ENCODE data around the gene BCL2L14.

Gene BCL2L14

GRCh38 chr12:12034344-12034743 is 36.4 kb upstream of the BCL2L14 start:
- no peak for DNase-seq (ENCODE audit: extremely low spot score)
- CTCF ChIA-PET = interaction anchor here (2.9 kb wide), 1 partner anchor 453 kb away, joined by 52 read pairs; no protein-coding TSS in a partner anchor
- TF ChIP-seq FOXK2 (IDR thresholded peaks at IDR 0.05) (no peak), BHLHE40 (IDR thresholded peaks at IDR 0.05; ENCODE audit: borderline replicate concordance) (no peak), NFRKB (IDR thresholded peaks at IDR 0.05) (no peak), ARNT (IDR thresholded peaks at IDR 0.05) (no peak), ZNF384 (IDR thresholded peaks at IDR 0.05) (no peak), SUZ12 (IDR thresholded peaks at IDR 0.05) (no peak), FOXM1 (IDR thresholded peaks at IDR 0.05; ENCODE audit: borderline replicate concordance) (no peak), ELF4 (IDR thresholded peaks at IDR 0.05) (no peak), PKNOX1 (IDR thresholded peaks at IDR 0.05) (no peak), SP1 (IDR thresholded peaks at IDR 0.05) (no peak), LEF1 (IDR thresholded peaks at IDR 0.05; ENCODE audit: borderline replicate concordance) (no peak), CTBP1 (IDR thresholded peaks at IDR 0.05; ENCODE audit: borderline replicate concordance) (no peak), TARDBP (IDR thresholded peaks at IDR 0.05) (no peak), L3MBTL2 (conservative IDR thresholded peaks at IDR 0.05) (no peak), FOXA1 (IDR thresholded peaks at IDR 0.05) (no peak), HDGF (IDR thresholded peaks at IDR 0.05; ENCODE audit: borderline replicate concordance) (no peak)
- POLR2A ChIA-PET = no interaction called here

GRCh38 chr12:12035229-12035628 is 35.5 kb upstream of the BCL2L14 start:
- ChIA-PET CTCF (no interaction called here), POLR2A (no interaction called here)
- DNase-seq (ENCODE audit: extremely low spot score) = no peak
- no peak for TF ChIP-seq SP1 (IDR thresholded peaks at IDR 0.05)

- ChIA-PET POLR2A (no interaction called here), CTCF (interaction anchor here (0.7 to 1.1 kb wide), 2 partner anchors 291 to 701 kb away, joined by 3 to 4 read pairs; no protein-coding TSS in a partner anchor)
- no peak for DNase-seq (ENCODE audit: extremely low spot score)
- no peak for TF ChIP-seq ELF4 (IDR thresholded peaks at IDR 0.05)
- no peak for TF ChIP-seq BHLHE40 (IDR thresholded peaks at IDR 0.05; ENCODE audit: borderline replicate concordance)
- TF ChIP-seq FOXK2 (IDR thresholded peaks at IDR 0.05) = no peak
- no peak for TF ChIP-seq FOXA1 (IDR thresholded peaks at IDR 0.05)
- TF ChIP-seq ARNT (IDR thresholded peaks at IDR 0.05) = no peak
- TF ChIP-seq LEF1 (IDR thresholded peaks at IDR 0.05; ENCODE audit: borderline replicate concordance) = no peak
- TF ChIP-seq PKNOX1 (IDR thresholded peaks at IDR 0.05) = no peak
- TF ChIP-seq HDGF (IDR thresholded peaks at IDR 0.05; ENCODE audit: borderline replicate concordance) = no peak
- no peak for TF ChIP-seq NFRKB (IDR thresholded peaks at IDR 0.05)
- no peak for TF ChIP-seq ZNF384 (IDR thresholded peaks at IDR 0.05)
- no peak for TF ChIP-seq SP1 (IDR thresholded peaks at IDR 0.05)
- no peak for TF ChIP-seq FOXM1 (IDR thresholded peaks at IDR 0.05; ENCODE audit: borderline replicate concordance)
- no peak for TF ChIP-seq TARDBP (IDR thresholded peaks at IDR 0.05)
- no peak for TF ChIP-seq SUZ12 (IDR thresholded peaks at IDR 0.05)
- no peak for TF ChIP-seq CTBP1 (IDR thresholded peaks at IDR 0.05; ENCODE audit: borderline replicate concordance)
- TF ChIP-seq L3MBTL2 (conservative IDR thresholded peaks at IDR 0.05) = no peak
Measured at GRCh38 chr12:12036901-12037300, 33.8 kb upstream of the BCL2L14 start.

- no peak for DNase-seq (ENCODE audit: extremely low spot score)
- TF ChIP-seq FOXM1 (IDR thresholded peaks at IDR 0.05; ENCODE audit: borderline replicate concordance) = no peak
- TF ChIP-seq TARDBP (IDR thresholded peaks at IDR 0.05) = no peak
- TF ChIP-seq HDGF (IDR thresholded peaks at IDR 0.05; ENCODE audit: borderline replicate concordance) = no peak
- TF ChIP-seq L3MBTL2 (conservative IDR thresholded peaks at IDR 0.05) = no peak
- TF ChIP-seq NFRKB (IDR thresholded peaks at IDR 0.05) = no peak
- TF ChIP-seq FOXA1 (IDR thresholded peaks at IDR 0.05) = no peak
- TF ChIP-seq FOXK2 (IDR thresholded peaks at IDR 0.05) = no peak
- no peak for TF ChIP-seq SP1 (IDR thresholded peaks at IDR 0.05)
- no peak for TF ChIP-seq SUZ12 (IDR thresholded peaks at IDR 0.05)
- TF ChIP-seq ARNT (IDR thresholded peaks at IDR 0.05) = no peak
- no peak for TF ChIP-seq BHLHE40 (IDR thresholded peaks at IDR 0.05; ENCODE audit: borderline replicate concordance)
- no peak for TF ChIP-seq PKNOX1 (IDR thresholded peaks at IDR 0.05)
- TF ChIP-seq ELF4 (IDR thresholded peaks at IDR 0.05) = no peak
- ChIA-PET CTCF (no interaction called here), POLR2A (no interaction called here)
Measured at GRCh38 chr12:12039897-12040296, 30.8 kb upstream of the BCL2L14 start.

GRCh38 chr12:12046401-12046800 is 24.3 kb upstream of the BCL2L14 start:
- DNase-seq (ENCODE audit: extremely low spot score) = no peak
- no peak for TF ChIP-seq SP1 (IDR thresholded peaks at IDR 0.05)
- ChIA-PET CTCF (no interaction called here), POLR2A (no interaction called here)

GRCh38 chr12:12047682-12048081 is 23.1 kb upstream of the BCL2L14 start:
- no peak for DNase-seq (ENCODE audit: extremely low spot score)
- ChIA-PET CTCF (no interaction called here), POLR2A (no interaction called here)
- TF ChIP-seq HDGF (IDR thresholded peaks at IDR 0.05; ENCODE audit: borderline replicate concordance) (no peak), SUZ12 (IDR thresholded peaks at IDR 0.05) (no peak), ZNF384 (IDR thresholded peaks at IDR 0.05) (no peak), FOXA1 (IDR thresholded peaks at IDR 0.05) (no peak)

GRCh38 chr12:12048266-12048665 is 22.5 kb upstream of the BCL2L14 start:
- POLR2A ChIA-PET = no interaction called here
- no peak for DNase-seq (ENCODE audit: extremely low spot score)
- CTCF ChIA-PET = no interaction called here
- no peak for TF ChIP-seq ELF4 (IDR thresholded peaks at IDR 0.05)
